LNCAP (cell line): ENCODE data around the gene LRRC66.

ENCODE experiments used
- TF ChIP-seq, protein P1 (sequence below): fragments of 450-650 bp; IDR thresholded peaks from 2 replicates; pipeline ENCODE4 v1.5.1; 2017; ENCODE audit warnings: mild to moderate bottlenecking

Gene LRRC66

DNA sequence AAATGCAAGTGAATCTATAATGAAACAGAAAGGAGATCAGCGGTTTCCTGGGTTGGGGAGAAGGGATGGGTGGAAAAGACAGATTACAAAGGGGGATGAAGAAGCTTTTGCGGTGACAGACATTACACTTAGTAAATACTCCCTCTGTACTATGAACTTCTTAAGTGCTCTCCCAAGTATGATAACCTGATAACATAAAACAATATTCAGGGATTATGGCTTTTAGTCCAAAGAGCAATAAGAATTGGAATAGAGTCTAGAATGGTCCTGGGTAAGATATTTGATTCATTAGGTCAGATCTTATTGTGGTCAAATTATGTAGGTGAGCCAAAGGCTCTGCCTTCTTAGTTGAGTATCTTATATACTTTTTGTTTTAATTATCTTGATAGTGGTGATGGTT lies 9.2 kb downstream of the LRRC66 start:
- TF ChIP-seq, protein P1, sequence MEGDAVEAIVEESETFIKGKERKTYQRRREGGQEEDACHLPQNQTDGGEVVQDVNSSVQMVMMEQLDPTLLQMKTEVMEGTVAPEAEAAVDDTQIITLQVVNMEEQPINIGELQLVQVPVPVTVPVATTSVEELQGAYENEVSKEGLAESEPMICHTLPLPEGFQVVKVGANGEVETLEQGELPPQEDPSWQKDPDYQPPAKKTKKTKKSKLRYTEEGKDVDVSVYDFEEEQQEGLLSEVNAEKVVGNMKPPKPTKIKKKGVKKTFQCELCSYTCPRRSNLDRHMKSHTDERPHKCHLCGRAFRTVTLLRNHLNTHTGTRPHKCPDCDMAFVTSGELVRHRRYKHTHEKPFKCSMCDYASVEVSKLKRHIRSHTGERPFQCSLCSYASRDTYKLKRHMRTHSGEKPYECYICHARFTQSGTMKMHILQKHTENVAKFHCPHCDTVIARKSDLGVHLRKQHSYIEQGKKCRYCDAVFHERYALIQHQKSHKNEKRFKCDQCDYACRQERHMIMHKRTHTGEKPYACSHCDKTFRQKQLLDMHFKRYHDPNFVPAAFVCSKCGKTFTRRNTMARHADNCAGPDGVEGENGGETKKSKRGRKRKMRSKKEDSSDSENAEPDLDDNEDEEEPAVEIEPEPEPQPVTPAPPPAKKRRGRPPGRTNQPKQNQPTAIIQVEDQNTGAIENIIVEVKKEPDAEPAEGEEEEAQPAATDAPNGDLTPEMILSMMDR = no peak

DNA sequence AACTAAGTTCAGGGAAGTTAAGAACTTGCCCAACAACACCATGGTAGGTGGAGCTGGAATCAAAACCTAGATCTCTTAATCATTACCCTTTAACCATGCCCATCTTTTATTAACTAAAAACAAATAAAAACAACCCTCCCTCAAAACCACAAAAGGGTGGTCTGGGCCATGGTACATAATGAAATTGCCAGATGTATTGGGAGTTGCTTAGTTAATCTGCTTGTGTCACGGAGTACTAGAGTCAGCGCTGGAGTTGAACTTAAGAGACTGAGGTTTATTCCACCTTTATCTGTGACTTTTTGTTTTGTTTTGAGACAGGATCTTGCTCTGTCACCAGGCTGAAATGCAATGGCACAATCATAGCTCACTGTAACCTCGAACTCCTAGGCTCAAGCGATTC lies 13.3 kb downstream of the LRRC66 start:
- TF ChIP-seq, protein P1 = no peak

DNA sequence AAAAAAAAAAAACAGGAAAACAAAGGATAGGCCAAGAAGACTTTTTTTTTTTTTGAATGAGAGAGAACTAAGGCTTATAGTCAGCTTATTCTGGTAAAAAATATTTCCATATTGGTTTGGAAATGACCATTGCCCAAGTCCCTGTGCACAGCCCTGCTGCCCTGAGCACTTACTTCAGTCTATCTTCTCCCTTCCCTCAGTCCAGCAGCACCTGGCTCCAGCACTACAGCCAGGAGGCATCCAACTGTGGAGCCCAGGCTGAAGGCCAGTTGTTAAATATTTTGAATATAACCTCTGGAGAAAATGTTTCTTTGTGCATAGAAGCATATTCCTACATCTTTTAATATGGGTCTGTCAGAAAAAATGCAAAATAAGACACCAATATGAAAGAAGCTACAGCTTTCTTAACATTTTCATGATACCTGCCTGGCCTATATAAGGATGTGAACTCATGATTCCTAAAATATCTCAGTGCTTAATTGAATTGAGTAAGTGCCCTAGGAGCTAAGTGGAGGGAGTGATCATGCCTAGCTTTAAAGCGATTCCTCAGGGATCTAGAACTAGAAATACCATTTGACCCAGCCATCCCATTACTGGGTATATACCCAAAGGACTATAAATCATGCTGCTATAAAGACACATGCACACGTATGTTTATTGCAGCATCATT lies 14.4 kb downstream of the LRRC66 start:
- TF ChIP-seq, protein P1 = no peak

DNA sequence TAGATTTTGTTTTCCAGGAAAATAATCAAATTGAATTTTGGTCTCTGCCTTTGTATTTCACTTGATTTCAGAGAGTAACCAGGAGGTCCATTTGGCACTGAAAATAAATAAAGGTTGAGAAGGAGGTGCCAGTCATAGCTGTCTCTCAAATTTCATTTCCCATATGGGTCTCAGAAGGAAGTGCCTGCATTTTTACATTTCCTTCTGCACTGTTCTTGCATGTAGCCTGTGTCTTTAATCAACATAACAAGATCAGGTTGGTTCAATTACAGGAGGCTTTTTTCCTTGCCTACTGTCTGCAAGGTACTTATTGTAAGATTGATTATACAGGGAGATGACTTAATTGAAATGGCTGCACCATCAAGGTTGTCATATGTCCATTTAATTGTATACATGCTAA lies 15.7 kb downstream of the LRRC66 start:
- TF ChIP-seq, protein P1 = no peak

DNA sequence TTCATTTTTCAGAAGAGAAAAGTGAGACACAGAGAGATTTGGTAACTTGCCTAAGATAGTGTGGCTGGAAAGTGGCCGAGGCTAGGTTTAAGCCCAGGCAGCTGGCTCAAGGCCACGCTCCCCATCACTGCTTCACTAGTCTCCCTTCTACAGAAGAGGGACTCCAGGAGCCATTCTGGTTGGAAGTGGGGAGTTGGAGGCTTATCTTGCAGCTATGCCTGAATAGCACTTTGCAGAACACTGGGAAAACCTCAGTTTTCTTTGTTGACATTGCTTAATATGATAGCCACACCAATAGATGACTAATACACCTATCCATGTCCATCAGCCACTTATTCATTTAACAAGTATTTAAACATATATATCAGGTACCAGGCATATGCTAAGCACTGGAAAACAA lies 18.5 kb downstream of the LRRC66 start:
- TF ChIP-seq, protein P1 = no peak

DNA sequence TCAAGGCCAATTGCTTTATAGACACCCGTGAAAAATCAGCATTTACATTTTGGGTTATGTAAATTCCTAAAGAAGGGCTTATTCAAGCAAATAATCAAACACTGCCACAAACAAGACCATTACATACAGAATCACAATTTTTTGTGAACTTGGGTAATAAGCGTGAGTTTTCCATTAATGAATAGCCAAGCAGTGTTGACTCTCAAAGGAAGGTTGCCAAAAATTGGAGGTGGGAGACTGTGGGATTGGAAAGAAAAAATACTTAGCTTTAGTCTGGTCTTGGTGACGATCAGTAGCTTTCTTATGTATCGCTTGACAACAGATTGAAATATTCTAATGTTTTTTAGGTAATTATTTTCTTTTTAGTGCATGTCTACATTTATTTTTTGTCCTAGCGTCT lies 20.9 kb downstream of the LRRC66 start:
- TF ChIP-seq, protein P1 = no peak

DNA sequence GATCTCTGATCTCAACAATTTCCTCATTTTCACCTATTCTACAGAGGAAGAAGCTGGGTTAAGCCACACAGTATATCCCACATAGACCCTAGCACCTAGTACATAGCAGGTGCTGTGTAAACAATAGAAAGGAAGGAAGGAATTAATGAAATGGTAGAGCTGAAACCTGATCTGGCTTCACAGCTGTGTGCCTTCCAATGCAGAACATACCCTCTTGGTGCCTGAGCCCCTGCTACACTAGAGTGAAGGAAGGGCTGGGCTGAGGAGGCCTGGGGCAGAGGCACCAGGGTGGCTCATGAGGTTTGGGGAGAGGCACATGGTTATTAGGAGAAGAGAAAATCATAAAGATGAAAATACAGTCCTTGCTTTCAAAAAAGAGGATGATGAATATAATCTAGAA lies 21.3 kb downstream of the LRRC66 start:
- TF ChIP-seq, protein P1 = no peak

DNA sequence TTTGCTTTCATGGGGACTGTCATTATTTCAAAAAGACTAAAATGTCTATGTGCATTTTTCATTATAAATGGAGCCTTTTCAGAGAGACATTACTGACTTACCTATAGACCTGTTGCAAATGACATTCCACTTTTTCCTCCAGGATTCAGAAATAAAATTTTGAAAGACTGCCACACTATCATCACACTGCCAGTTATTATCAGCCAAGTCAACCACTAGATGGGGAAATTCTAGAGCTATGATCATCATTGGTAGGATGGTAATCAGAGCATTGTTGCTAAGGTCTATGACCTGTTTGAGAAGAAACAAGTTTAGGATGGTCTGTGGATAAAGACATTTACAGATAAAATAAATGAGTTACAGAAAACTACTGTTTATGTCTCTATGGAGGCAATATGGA lies 22.5 kb downstream of the LRRC66 start:
- TF ChIP-seq, protein P1 = peak; percentile 15; the same call in 1 of the 2 replicates
